ENCODE measurements around the gene SERPINA12.

The SERPINA12 gene

DNA sequence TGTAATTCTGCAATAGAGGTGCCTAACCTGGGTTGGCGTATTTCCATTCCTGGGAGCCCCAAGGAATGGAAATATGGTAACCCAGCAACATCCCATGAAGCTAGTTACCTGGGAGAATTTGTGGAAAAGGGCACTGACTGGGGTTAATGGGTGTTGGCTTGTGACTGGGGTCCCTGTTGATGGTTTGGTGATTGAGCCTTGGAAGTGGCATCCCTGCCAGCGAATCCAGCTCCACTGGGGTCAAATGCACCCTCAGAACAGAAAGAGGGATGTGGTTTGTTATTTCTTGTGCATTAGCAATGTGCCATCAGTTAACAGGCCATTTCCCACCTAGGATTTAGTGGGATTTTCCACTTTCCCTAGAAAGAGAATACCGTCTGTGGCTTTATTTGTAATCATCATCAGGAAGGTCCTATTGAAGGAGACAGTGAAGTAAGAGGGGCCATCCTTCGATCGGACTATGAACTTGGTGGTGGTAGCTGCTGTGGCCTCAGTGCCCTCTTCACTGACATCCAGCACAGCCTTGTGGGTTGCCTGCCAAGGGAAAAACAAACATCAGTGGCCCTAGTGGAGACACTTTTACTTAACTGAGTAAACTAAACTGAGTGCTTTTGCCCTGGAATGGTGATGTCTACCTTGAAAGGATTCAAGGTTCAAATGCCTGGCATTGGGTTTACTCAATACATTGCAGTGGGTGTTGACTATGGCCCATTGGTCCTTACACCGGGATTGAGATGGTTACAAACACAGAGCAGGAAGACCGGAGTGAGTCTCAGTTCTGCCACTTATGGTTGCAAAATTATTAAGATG, 46.3 kb downstream of the SERPINA12 start:
- Histone ChIP-seq H3K27me3 (ENCODE audit: control insufficient read depth, low read length) (no peaks in the 10 kb centered on the region), H3K27ac (ENCODE audit: low read depth, low read length) (no peak overlapping the region), H3K4me3 (ENCODE audit: low read length) (no peak overlapping the region), H3K4me2 (ENCODE audit: low read length) (no peak overlapping the region), H3F3A (ENCODE audit: control insufficient read depth, insufficient read depth) (peaks cover 7% of the 10 kb centered on the region), H3K79me2 (ENCODE audit: control insufficient read depth, low read length) (no peaks in the 10 kb centered on the region), H3K9me2 (replicated peaks; ENCODE audit: control insufficient read depth, low read length) (no peaks in the 10 kb centered on the region), H3K36me3 (ENCODE audit: control insufficient read depth, low read length) (peaks cover 62% of the 10 kb centered on the region), H3K9me3 (ENCODE audit: control insufficient read depth, insufficient read depth, low read length) (peaks cover 14% of the 10 kb centered on the region; the same call in 1 of the 2 replicates), H3K4me1 (ENCODE audit: control insufficient read depth, low read length) (peaks cover 41% of the 10 kb centered on the region), H4K20me1 (ENCODE audit: control insufficient read depth, insufficient read depth, low read depth, low read length) (no peaks in the 10 kb centered on the region)
- TF ChIP-seq, protein P1, sequence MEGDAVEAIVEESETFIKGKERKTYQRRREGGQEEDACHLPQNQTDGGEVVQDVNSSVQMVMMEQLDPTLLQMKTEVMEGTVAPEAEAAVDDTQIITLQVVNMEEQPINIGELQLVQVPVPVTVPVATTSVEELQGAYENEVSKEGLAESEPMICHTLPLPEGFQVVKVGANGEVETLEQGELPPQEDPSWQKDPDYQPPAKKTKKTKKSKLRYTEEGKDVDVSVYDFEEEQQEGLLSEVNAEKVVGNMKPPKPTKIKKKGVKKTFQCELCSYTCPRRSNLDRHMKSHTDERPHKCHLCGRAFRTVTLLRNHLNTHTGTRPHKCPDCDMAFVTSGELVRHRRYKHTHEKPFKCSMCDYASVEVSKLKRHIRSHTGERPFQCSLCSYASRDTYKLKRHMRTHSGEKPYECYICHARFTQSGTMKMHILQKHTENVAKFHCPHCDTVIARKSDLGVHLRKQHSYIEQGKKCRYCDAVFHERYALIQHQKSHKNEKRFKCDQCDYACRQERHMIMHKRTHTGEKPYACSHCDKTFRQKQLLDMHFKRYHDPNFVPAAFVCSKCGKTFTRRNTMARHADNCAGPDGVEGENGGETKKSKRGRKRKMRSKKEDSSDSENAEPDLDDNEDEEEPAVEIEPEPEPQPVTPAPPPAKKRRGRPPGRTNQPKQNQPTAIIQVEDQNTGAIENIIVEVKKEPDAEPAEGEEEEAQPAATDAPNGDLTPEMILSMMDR (IDR thresholded peaks at IDR 0.05; ENCODE audit: low read depth, low read length, poor library complexity, severe bottlenecking), result no peak
- no peak for TF ChIP-seq EZH2phosphoT487 (IDR thresholded peaks at IDR 0.05; ENCODE audit: borderline replicate concordance, low read length)

DNA sequence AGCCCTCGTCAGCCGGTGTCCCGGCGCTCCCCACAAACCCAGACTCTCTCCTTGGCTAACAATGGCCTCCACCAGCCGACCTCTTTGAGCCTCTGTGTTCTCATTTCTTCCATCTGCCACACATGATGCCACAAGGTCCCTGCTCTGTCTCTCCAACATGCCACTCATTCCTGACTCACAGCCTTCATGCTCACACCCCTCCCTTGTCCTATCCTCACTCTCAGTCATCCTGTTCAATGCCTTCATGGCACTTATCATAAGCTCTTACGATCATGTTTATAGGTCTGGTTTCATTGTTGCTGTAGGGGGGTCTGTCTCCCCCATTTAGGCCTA, 47.1 kb downstream of the SERPINA12 start:
- peaks cover 49% of the 10 kb centered on the region for H3K4me1 ChIP-seq (ENCODE audit: control insufficient read depth, low read length)
- H4K20me1 ChIP-seq (ENCODE audit: control insufficient read depth, insufficient read depth, low read depth, low read length), result no peaks in the 10 kb centered on the region
- H3K27ac ChIP-seq (ENCODE audit: low read depth, low read length), result no peak overlapping the region
- H3K27me3 ChIP-seq (ENCODE audit: control insufficient read depth, low read length), result no peaks in the 10 kb centered on the region
- no peaks in the 10 kb centered on the region for H3K9me2 ChIP-seq (replicated peaks; ENCODE audit: control insufficient read depth, low read length)
- no peak for TF ChIP-seq EZH2phosphoT487 (IDR thresholded peaks at IDR 0.05; ENCODE audit: borderline replicate concordance, low read length)
- TF ChIP-seq, protein P1 (IDR thresholded peaks at IDR 0.05; ENCODE audit: low read depth, low read length, poor library complexity, severe bottlenecking), result no peak
- H3F3A ChIP-seq (ENCODE audit: control insufficient read depth, insufficient read depth), result peaks cover 7% of the 10 kb centered on the region
- no peak overlapping the region for H3K4me3 ChIP-seq (ENCODE audit: low read length)
- H3K4me2 ChIP-seq (ENCODE audit: low read length), result no peak overlapping the region
- H3K79me2 ChIP-seq (ENCODE audit: control insufficient read depth, low read length), result no peaks in the 10 kb centered on the region
- H3K9me3 ChIP-seq (ENCODE audit: control insufficient read depth, insufficient read depth, low read length), result peaks cover 14% of the 10 kb centered on the region; the same call in 1 of the 2 replicates
- H3K36me3 ChIP-seq (ENCODE audit: control insufficient read depth, low read length), result peaks cover 54% of the 10 kb centered on the region

DNA sequence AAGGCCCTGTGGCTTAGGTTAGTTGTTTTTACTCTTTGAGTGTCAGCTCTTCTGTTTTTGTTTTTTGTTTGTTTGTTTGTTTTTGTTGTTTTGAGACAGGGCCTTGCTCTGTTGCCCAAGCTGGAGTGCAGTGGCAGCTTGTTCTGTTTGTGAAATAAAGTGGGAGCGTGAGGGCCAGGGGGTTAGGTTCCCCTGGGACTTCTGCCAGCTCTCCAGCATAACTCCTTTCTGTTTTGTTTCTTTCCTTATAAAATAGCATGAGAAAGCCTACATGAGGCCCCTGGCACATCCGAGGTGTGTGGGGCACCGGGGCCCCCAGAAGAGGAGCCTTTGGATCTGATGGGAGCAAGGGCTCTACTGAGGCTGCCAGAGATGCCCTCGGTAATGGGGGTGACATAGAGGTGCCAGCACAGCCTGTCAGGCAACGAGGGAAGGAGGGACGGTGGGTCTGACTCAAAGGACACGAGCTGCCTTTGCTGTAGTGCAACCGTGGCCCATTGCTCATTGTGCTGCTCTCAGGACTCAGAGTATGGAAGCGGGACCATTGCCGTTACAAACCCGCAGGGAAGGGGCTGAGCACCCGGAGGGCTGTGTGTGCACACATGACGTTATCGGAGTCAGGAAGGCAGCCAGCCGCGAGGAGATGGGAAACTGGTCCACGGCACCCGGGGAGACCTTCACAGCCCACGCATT, 47.6 kb downstream of the SERPINA12 start:
- Histone ChIP-seq H3K27ac (ENCODE audit: low read depth, low read length) (peak overlapping the region; percentile 2; the same call in 1 of the 2 replicates), H3K36me3 (ENCODE audit: control insufficient read depth, low read length) (peaks cover 49% of the 10 kb centered on the region), H4K20me1 (ENCODE audit: control insufficient read depth, insufficient read depth, low read depth, low read length) (no peaks in the 10 kb centered on the region), H3K4me1 (ENCODE audit: control insufficient read depth, low read length) (peaks cover 54% of the 10 kb centered on the region), H3K4me3 (ENCODE audit: low read length) (no peak overlapping the region), H3K9me2 (replicated peaks; ENCODE audit: control insufficient read depth, low read length) (no peaks in the 10 kb centered on the region), H3K9me3 (ENCODE audit: control insufficient read depth, insufficient read depth, low read length) (peaks cover 14% of the 10 kb centered on the region; the same call in 1 of the 2 replicates), H3K79me2 (ENCODE audit: control insufficient read depth, low read length) (no peaks in the 10 kb centered on the region), H3F3A (ENCODE audit: control insufficient read depth, insufficient read depth) (peaks cover 7% of the 10 kb centered on the region), H3K27me3 (ENCODE audit: control insufficient read depth, low read length) (no peaks in the 10 kb centered on the region), H3K4me2 (ENCODE audit: low read length) (peak overlapping the region; percentile 29; the same call in 1 of the 2 replicates)
- TF ChIP-seq EZH2phosphoT487 (IDR thresholded peaks at IDR 0.05; ENCODE audit: borderline replicate concordance, low read length), result no peak
- TF ChIP-seq, protein P1 (IDR thresholded peaks at IDR 0.05; ENCODE audit: low read depth, low read length, poor library complexity, severe bottlenecking), result no peak
